DOHH2 (cell line): Measurements from ENCODE around the gene CLCN7.
A peak's percentile ranks its signal among the peaks of the same experiment; 100 is the strongest.

Experiments used
- H3F3A ChIP-seq: fragments of 200-600 bp; sonication (generic), shearing (Covaris generic); 2 replicates; pipeline ENCODE4 v1.6.0; 2016; ENCODE audit warnings: antibody characterized with exemption, mild to moderate bottlenecking; ENCODE audit not compliant: control insufficient read depth, insufficient read depth
- H3K27ac ChIP-seq: fragments of 200-600 bp; sonication (generic); 2 replicates; pipeline ENCODE4 v1.5.1; 2014; ENCODE audit warnings: low read depth, mild to moderate bottlenecking, low read length, moderate library complexity
- H3K27me3 ChIP-seq: fragments of 200-600 bp; sonication (generic); 2 replicates; pipeline ENCODE4 v1.6.1; 2014; ENCODE audit warnings: mild to moderate bottlenecking, low read length, mixed read lengths; ENCODE audit not compliant: control insufficient read depth
- H3K36me3 ChIP-seq: fragments of 200-600 bp; sonication (generic); 2 replicates; pipeline ENCODE4 v1.6.1; 2014; ENCODE audit warnings: mild to moderate bottlenecking, low read length, moderate library complexity, mixed read lengths; ENCODE audit not compliant: control insufficient read depth
- H3K4me1 ChIP-seq: fragments of 200-600 bp; sonication (generic); 2 replicates; pipeline ENCODE4 v1.6.1; 2014; ENCODE audit warnings: mild to moderate bottlenecking, low read length, mixed read lengths; ENCODE audit not compliant: control insufficient read depth
- H3K4me2 ChIP-seq: fragments of 200-600 bp; sonication (generic); 2 replicates; pipeline ENCODE4 v1.6.0; 2014; ENCODE audit warnings: mild to moderate bottlenecking, low read length, moderate library complexity
- H3K4me3 ChIP-seq: fragments of 200-600 bp; sonication (generic); 2 replicates; pipeline ENCODE4 v1.5.1; 2014; ENCODE audit warnings: mild to moderate bottlenecking, low read length, mixed read lengths
- H3K79me2 ChIP-seq: fragments of 200-600 bp; sonication (generic); 2 replicates; pipeline ENCODE4 v1.6.1; 2014; ENCODE audit warnings: mild to moderate bottlenecking, low read length, mixed read lengths; ENCODE audit not compliant: control insufficient read depth
- H3K9me2 ChIP-seq: fragments of 200-600 bp; sonication (generic); replicated peaks from 2 replicates; pipeline ENCODE4 v1.6.1; 2014; ENCODE audit warnings: mild to moderate bottlenecking, low read length, mixed read lengths; ENCODE audit not compliant: control insufficient read depth
- H3K9me3 ChIP-seq: fragments of 200-600 bp; sonication (generic); 2 replicates; pipeline ENCODE4 v1.6.1; 2014; ENCODE audit warnings: antibody characterized with exemption, low read length, mixed read lengths; ENCODE audit not compliant: control insufficient read depth, insufficient read depth
- H4K20me1 ChIP-seq: fragments of 200-600 bp; sonication (generic); 2 replicates; pipeline ENCODE4 v1.6.0; 2014; ENCODE audit warnings: low read depth, mild to moderate bottlenecking, antibody characterized with exemption, low read length, moderate library complexity; ENCODE audit not compliant: control insufficient read depth, insufficient read depth
- EZH2phosphoT487 ChIP-seq: fragments of 200-600 bp; sonication (generic); IDR thresholded peaks from 2 replicates; pipeline ENCODE4 v1.6.1; 2017; ENCODE audit warnings: borderline replicate concordance, mild to moderate bottlenecking, antibody characterized with exemption, low read length, moderate library complexity, mixed read lengths
- TF ChIP-seq, protein P1 (sequence below): fragments of 200-600 bp; sonication (generic); IDR thresholded peaks from one replicate; pipeline ENCODE4 v1.5.1; 2014; ENCODE audit warnings: antibody characterized with exemption, mild to moderate bottlenecking, low read depth, low read length; ENCODE audit not compliant: poor library complexity, severe bottlenecking

CLCN7 gene

DNA sequence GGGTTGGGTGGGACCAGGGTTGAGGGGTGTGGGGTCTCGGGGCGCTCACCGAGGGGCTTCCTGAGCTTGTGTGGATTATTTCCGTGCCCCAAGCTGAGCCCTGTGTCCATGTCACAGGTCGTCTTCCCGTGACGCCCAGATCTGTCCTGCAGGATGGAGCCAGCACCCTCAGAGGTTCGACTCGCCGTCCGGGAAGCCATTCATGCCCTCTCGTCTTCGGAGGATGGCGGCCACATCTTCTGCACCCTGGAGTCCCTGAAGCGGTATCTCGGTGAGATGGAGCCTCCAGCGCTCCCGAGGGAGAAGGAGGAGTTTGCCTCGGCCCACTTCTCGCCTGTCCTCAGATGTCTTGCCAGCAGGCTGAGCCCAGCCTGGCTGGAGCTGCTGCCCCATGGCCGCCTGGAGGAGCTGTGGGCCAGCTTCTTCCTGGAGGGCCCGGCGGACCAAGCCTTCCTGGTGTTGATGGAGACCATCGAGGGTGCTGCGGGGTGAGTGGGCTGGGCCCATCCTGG is 19.4 kb upstream of the CLCN7 start:
- Histone ChIP-seq H3K27ac (peak overlapping the region; percentile 49; the same call in 1 of the 2 replicates), H3K9me3 (no peaks in the 10 kb centered on the region), H3K4me1 (peaks cover 21% of the 10 kb centered on the region), H3K79me2 (peaks cover 49% of the 10 kb centered on the region), H3K9me2 (no peaks in the 10 kb centered on the region), H3K4me2 (peak overlapping the region; percentile 68), H3K36me3 (peaks cover 45% of the 10 kb centered on the region), H3K27me3 (no peaks in the 10 kb centered on the region), H3F3A (no peaks in the 10 kb centered on the region), H4K20me1 (no peaks in the 10 kb centered on the region), H3K4me3 (peak overlapping the region; percentile 86)
- TF ChIP-seq, protein P1, sequence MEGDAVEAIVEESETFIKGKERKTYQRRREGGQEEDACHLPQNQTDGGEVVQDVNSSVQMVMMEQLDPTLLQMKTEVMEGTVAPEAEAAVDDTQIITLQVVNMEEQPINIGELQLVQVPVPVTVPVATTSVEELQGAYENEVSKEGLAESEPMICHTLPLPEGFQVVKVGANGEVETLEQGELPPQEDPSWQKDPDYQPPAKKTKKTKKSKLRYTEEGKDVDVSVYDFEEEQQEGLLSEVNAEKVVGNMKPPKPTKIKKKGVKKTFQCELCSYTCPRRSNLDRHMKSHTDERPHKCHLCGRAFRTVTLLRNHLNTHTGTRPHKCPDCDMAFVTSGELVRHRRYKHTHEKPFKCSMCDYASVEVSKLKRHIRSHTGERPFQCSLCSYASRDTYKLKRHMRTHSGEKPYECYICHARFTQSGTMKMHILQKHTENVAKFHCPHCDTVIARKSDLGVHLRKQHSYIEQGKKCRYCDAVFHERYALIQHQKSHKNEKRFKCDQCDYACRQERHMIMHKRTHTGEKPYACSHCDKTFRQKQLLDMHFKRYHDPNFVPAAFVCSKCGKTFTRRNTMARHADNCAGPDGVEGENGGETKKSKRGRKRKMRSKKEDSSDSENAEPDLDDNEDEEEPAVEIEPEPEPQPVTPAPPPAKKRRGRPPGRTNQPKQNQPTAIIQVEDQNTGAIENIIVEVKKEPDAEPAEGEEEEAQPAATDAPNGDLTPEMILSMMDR = no peak
- TF ChIP-seq EZH2phosphoT487 = no peak

GRCh38 chr16:1493746-1494094 is 18.9 kb upstream of the CLCN7 start:
- no peaks in the 10 kb centered on the region for H3K9me2 ChIP-seq
- H3K36me3 ChIP-seq = peaks cover 40% of the 10 kb centered on the region
- H4K20me1 ChIP-seq = no peaks in the 10 kb centered on the region
- TF ChIP-seq, protein P1 = no peak
- TF ChIP-seq EZH2phosphoT487 = no peak
- peak overlapping the region; percentile 49 for H3K27ac ChIP-seq
- peaks cover 49% of the 10 kb centered on the region for H3K79me2 ChIP-seq
- no peaks in the 10 kb centered on the region for H3K27me3 ChIP-seq
- no peaks in the 10 kb centered on the region for H3F3A ChIP-seq
- peak overlapping the region; percentile 86 for H3K4me3 ChIP-seq
- no peaks in the 10 kb centered on the region for H3K9me3 ChIP-seq
- H3K4me1 ChIP-seq = peaks cover 21% of the 10 kb centered on the region
- peak overlapping the region; percentile 68 for H3K4me2 ChIP-seq

DNA sequence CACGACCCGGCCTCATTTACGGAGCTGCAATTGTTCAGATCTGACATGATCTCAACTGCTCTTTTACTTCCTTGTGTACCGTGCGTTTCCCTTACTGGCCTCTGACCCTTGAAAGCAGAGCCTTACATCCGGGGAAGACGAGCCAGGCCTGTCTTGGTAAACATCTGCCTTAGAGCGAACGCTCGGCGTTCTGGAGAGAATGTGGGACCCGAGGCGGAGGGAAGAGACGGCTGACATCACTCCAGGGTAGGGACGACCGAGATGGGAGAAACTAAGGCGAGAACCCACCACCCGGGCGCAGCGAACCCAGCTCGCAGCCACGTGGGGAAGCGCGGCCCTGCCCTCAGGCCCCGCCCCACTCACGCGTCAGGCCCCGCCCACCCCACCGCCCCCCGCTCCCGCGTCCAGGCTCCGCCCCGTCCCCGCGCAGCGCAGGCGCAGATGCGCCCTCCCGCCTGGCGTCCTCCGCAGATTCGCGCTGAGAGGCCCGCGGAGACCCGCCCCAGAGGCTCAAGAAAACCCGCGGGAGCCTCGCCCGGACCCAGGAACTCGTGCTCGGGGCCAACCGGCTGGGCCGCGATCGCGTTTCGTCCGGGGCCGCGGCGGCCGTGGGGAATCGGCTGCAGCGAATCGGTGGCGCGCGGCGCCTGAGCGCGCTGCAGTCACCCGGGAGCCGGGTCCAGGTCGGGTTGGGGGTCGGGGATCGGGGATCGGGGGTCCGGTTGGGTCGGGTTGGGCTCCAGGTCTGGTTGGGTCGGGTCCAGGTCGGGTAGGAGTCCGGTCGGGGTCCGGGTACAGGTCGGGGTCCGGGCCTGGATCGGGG is 18.3 kb upstream of the CLCN7 start, which contains the start of gene TELO2:
Gene TELO2, plus strand, starts transcription at position 438 of the 823 bp plus-strand sequence. CDS start 922 bp downstream, outside the sequence.
- peaks cover 21% of the 10 kb centered on the region for H3K4me1 ChIP-seq
- peak within 1 kb of the TSS; percentile 49 for H3K27ac ChIP-seq
- peak within 1 kb of the TSS; percentile 68 for H3K4me2 ChIP-seq
- no peaks in the 10 kb centered on the region for H3F3A ChIP-seq
- peaks cover 49% of the 10 kb centered on the region for H3K79me2 ChIP-seq
- TF ChIP-seq EZH2phosphoT487 = no peak
- TF ChIP-seq, protein P1 = no peak
- no peaks in the 10 kb centered on the region for H3K9me3 ChIP-seq
- H3K9me2 ChIP-seq = no peaks in the 10 kb centered on the region
- peaks cover 37% of the 10 kb centered on the region for H3K36me3 ChIP-seq
- H4K20me1 ChIP-seq = no peaks in the 10 kb centered on the region
- H3K27me3 ChIP-seq = no peaks in the 10 kb centered on the region
- peak within 1 kb of the TSS; percentile 86 for H3K4me3 ChIP-seq
